K562 (cell line): ENCODE data around the gene C22orf39. TPM values are rescaled to one million over a fixed set of nuclear protein-coding genes. Genes with fewer than 3 reads are reported as not detected.
A peak's percentile ranks its signal among the peaks of the same experiment; 100 is the strongest.

Experiments used
- BCOR ChIP-seq: fragments of 450-650 bp; IDR thresholded peaks from 2 replicates; pipeline ENCODE4 v1.6.1; 2016
- CBX1 ChIP-seq: sonication (generic); IDR thresholded peaks from 2 replicates; pipeline ENCODE4 v1.6.1; 2016; ENCODE audit warnings: antibody characterized with exemption, low read depth, mild to moderate bottlenecking
- CEBPG ChIP-seq, 3 experiments: fragments of 200-800 bp in 1 of 3; sonication (Bioruptor generic) in 1 of 3; sonication (generic) in 1 of 3; formaldehyde crosslinking in 1 of 3; IDR thresholded peaks in 2 of 3; conservative IDR thresholded peaks in 1 of 3; 2 replicates each; pipeline versions ENCODE4 v1.6.1 to v1.8.0; 2016 to 2022; ENCODE audit warnings: missing compliant biosample characterization in 2 of 3, missing genetic modification characterization in 2 of 3, mild to moderate bottlenecking in 1 of 3, missing genetic modification reagents in 1 of 3
- CREM ChIP-seq: IDR thresholded peaks from 2 replicates; pipeline ENCODE4 v1.6.1; 2014; ENCODE audit warnings: antibody characterized with exemption, low read depth
- E2F3 ChIP-seq: fragments of 250-450 bp; sonication (Bioruptor Pico); IDR thresholded peaks from 2 replicates; pipeline ENCODE4 v1.4.0; 2020; ENCODE audit warnings: mild to moderate bottlenecking
- GATA2 ChIP-seq: sonication (generic); formaldehyde crosslinking; IDR thresholded peaks from 2 replicates; pipeline ENCODE4 v1.4.0; 2020; ENCODE audit warnings: mild to moderate bottlenecking, missing genetic modification reagents
- MAFG ChIP-seq: fragments of 450-650 bp; conservative IDR thresholded peaks from 2 replicates; pipeline ENCODE4 v1.6.1; 2016; ENCODE audit warnings: missing genetic modification characterization, missing compliant biosample characterization
- MED1 ChIP-seq: sonication (generic); formaldehyde crosslinking; IDR thresholded peaks from 2 replicates; pipeline ENCODE4 v1.8.1; 2023; ENCODE audit warnings: missing genetic modification reagents, borderline replicate concordance
- NELFE ChIP-seq: IDR thresholded peaks from 2 replicates; pipeline ENCODE4 v1.6.1; 2011; ENCODE audit warnings: mild to moderate bottlenecking; ENCODE audit not compliant: insufficient read depth, insufficient read length
- POLR2H ChIP-seq: IDR thresholded peaks from 2 replicates; pipeline ENCODE4 v1.6.1; 2016; ENCODE audit warnings: missing genetic modification characterization, low read depth, mild to moderate bottlenecking, control low read depth, missing compliant biosample characterization, moderate library complexity
- RBM25 ChIP-seq: fragments of 200-400 bp; formaldehyde crosslinking; IDR thresholded peaks from 2 replicates; pipeline ENCODE4 v1.6.1; 2018; ENCODE audit warnings: low read length, low read depth, moderate library complexity; ENCODE audit not compliant: severe bottlenecking
- SIX5 ChIP-seq, 2 experiments: IDR thresholded peaks; 2 replicates each; pipeline ENCODE4 v1.6.1; 2011; ENCODE audit warnings: low read length in 2 of 2, borderline replicate concordance in 1 of 2, low read depth in 1 of 2, mild to moderate bottlenecking in 1 of 2, moderate library complexity in 1 of 2; ENCODE audit not compliant: insufficient read depth in 1 of 2
- ZC3H4 ChIP-seq: sonication (generic); formaldehyde crosslinking; IDR thresholded peaks from 2 replicates; pipeline ENCODE4 v1.9.0; 2021; ENCODE audit warnings: missing genetic modification reagents, borderline replicate concordance
- ZNF121 ChIP-seq: sonication (generic); formaldehyde crosslinking; conservative IDR thresholded peaks from 2 replicates; pipeline ENCODE4 v1.8.0; 2022; ENCODE audit warnings: missing genetic modification reagents
- ZNF140 ChIP-seq: fragments of 250-450 bp; sonication (Bioruptor Pico); IDR thresholded peaks from 2 replicates; pipeline ENCODE4 v1.8.0; 2021; ENCODE audit warnings: moderate library complexity, mild to moderate bottlenecking, inconsistent platforms
- ZNF232 ChIP-seq: sonication (generic); formaldehyde crosslinking; IDR thresholded peaks from 2 replicates; pipeline ENCODE4 v1.8.0; 2022; ENCODE audit warnings: mild to moderate bottlenecking, missing genetic modification reagents
- ZNF583 ChIP-seq: fragments of 250-450 bp; sonication (Bioruptor Pico); IDR thresholded peaks from 2 replicates; pipeline ENCODE4 v1.4.0; 2020
- polyA plus RNA-seq, 8 experiments: library from polyadenylated mRNA; depleted of rRNA in 4 of 8; stranded (reverse) in 5 of 8; unstranded in 3 of 8; fragments of >200 nt; fragmentation: Nextera tagmentation in 2 of 8; fragmentation: Illumina TruSeq in 1 of 8; extraction: Ambion mirVana in 2 of 8; extraction: Trizol in 1 of 8; gene quantifications; 2 replicates each; pipeline versions ENCODE4 v1.2.1 to v1.2.3, GENCODE V29; 2011 to 2014; ENCODE audit warnings: inconsistent platforms in 1 of 8, missing spikeins in 1 of 8
- total RNA-seq, 7 experiments: library from RNA; depleted of rRNA in 6 of 7; stranded (reverse); fragments of >200 nt in 6 of 7; fragmentation: Illumina TruSeq in 2 of 7; extraction: Trizol in 2 of 7; gene quantifications; 2 replicates each; pipeline versions ENCODE4 v1.2.1 to v1.2.3, GENCODE V29; 2011 to 2021; ENCODE audit warnings: low replicate concordance in 1 of 7
- TF ChIP-seq, protein P1 (sequence below): fragments of 450-650 bp; formaldehyde crosslinking; IDR thresholded peaks from 2 replicates; pipeline ENCODE4 v1.4.0; 2020; ENCODE audit warnings: mild to moderate bottlenecking
- TF ChIP-seq, protein P2 (sequence below): fragments of 200-400 bp; formaldehyde crosslinking; IDR thresholded peaks from 2 replicates; pipeline ENCODE4 v1.6.1; 2017; ENCODE audit warnings: mild to moderate bottlenecking, low read depth, low read length, moderate library complexity
- TF ChIP-seq, protein P3 (sequence below): fragments of 250-450 bp; sonication (Bioruptor Pico); IDR thresholded peaks from 2 replicates; pipeline ENCODE4 v1.5.0; 2021
- TF ChIP-seq, protein P4 (sequence below): IDR thresholded peaks from 3 replicates; pipeline ENCODE4 v1.6.1; 2011; ENCODE audit warnings: borderline replicate concordance, mild to moderate bottlenecking, moderate library complexity; ENCODE audit not compliant: insufficient read length; ENCODE audit errors: extremely low read depth

Gene C22orf39
- total and polyA plus RNA-seq, 9 of the 15 experiments (the other 6 are each of a cell fraction or from before 2014, with no cell fraction given) = 20.4 to 139 (median 66.8) TPM

DNA sequence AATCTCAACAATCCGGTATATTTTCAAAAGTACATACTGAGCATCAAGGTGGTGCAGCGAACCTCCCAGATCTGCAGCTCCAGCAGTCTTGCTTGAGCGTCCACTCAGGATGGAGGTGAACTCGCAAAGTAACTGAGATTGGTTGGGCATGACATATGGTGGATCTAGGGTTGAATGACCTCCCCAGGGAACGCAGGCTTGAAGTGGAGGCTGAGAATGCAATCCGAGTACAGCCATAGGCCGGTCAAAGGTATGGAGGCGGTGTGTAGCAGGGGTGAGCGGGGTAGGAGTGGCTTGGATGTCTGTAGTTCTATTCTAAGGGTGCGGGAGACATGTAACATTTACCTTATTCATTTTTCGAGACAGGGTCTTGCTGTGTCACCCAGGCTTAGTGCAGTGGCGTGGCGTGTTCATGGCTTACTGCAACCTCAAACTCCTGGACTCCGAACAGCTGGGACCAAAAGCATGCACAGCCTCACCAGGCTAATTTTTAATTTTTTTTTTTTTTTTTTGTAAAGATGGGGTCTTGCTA, 631 bp upstream of the C22orf39 start (continued):
- TF ChIP-seq MAFG (tag) (no peak), ZNF232 (CRISPR knock-in tag) (no peak), POLR2H (no peak), CEBPG (CRISPR knock-in tag; IDR thresholded peaks at IDR 0.05) (no peak), CEBPG (tag; conservative IDR thresholded peaks at IDR 0.05 in 1 of 2, IDR thresholded peaks at IDR 0.05 in 1 of 2) (no peak), CREM (no peak), NELFE (no peak), SIX5 (IDR thresholded peaks at IDR 0.05; ENCODE audit: borderline replicate concordance in 1 of 2, insufficient read depth in 1 of 2, low read depth in 1 of 2, low read length in 2 of 2) (no peak), ZNF140 (CRISPR knock-in tag) (no peak), ZC3H4 (CRISPR knock-in tag) (no peak), ZNF583 (CRISPR knock-in tag) (peak; percentile 80), BCOR (no peak), GATA2 (CRISPR knock-in tag) (no peak), ZNF121 (CRISPR knock-in tag) (no peak), MED1 (CRISPR knock-in tag) (no peak), E2F3 (CRISPR knock-in tag) (no peak), CBX1 (no peak), RBM25 (no peak)
- TF ChIP-seq, protein P1, sequence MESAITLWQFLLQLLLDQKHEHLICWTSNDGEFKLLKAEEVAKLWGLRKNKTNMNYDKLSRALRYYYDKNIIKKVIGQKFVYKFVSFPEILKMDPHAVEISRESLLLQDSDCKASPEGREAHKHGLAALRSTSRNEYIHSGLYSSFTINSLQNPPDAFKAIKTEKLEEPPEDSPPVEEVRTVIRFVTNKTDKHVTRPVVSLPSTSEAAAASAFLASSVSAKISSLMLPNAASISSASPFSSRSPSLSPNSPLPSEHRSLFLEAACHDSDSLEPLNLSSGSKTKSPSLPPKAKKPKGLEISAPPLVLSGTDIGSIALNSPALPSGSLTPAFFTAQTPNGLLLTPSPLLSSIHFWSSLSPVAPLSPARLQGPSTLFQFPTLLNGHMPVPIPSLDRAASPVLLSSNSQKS (CRISPR knock-in tag) = 0 out of 2 replicates have a peak, but pooled peaks have one; percentile 47
- TF ChIP-seq, protein P2, sequence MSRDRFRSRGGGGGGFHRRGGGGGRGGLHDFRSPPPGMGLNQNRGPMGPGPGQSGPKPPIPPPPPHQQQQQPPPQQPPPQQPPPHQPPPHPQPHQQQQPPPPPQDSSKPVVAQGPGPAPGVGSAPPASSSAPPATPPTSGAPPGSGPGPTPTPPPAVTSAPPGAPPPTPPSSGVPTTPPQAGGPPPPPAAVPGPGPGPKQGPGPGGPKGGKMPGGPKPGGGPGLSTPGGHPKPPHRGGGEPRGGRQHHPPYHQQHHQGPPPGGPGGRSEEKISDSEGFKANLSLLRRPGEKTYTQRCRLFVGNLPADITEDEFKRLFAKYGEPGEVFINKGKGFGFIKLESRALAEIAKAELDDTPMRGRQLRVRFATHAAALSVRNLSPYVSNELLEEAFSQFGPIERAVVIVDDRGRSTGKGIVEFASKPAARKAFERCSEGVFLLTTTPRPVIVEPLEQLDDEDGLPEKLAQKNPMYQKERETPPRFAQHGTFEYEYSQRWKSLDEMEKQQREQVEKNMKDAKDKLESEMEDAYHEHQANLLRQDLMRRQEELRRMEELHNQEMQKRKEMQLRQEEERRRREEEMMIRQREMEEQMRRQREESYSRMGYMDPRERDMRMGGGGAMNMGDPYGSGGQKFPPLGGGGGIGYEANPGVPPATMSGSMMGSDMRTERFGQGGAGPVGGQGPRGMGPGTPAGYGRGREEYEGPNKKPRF = no peak
- TF ChIP-seq, protein P3, sequence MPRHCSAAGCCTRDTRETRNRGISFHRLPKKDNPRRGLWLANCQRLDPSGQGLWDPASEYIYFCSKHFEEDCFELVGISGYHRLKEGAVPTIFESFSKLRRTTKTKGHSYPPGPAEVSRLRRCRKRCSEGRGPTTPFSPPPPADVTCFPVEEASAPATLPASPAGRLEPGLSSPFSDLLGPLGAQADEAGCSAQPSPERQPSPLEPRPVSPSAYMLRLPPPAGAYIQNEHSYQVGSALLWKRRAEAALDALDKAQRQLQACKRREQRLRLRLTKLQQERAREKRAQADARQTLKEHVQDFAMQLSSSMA (CRISPR knock-in tag) = no peak
- TF ChIP-seq, protein P4, sequence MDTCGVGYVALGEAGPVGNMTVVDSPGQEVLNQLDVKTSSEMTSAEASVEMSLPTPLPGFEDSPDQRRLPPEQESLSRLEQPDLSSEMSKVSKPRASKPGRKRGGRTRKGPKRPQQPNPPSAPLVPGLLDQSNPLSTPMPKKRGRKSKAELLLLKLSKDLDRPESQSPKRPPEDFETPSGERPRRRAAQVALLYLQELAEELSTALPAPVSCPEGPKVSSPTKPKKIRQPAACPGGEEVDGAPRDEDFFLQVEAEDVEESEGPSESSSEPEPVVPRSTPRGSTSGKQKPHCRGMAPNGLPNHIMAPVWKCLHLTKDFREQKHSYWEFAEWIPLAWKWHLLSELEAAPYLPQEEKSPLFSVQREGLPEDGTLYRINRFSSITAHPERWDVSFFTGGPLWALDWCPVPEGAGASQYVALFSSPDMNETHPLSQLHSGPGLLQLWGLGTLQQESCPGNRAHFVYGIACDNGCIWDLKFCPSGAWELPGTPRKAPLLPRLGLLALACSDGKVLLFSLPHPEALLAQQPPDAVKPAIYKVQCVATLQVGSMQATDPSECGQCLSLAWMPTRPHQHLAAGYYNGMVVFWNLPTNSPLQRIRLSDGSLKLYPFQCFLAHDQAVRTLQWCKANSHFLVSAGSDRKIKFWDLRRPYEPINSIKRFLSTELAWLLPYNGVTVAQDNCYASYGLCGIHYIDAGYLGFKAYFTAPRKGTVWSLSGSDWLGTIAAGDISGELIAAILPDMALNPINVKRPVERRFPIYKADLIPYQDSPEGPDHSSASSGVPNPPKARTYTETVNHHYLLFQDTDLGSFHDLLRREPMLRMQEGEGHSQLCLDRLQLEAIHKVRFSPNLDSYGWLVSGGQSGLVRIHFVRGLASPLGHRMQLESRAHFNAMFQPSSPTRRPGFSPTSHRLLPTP = no peak
